NOMO-1 (cell line): ENCODE measurements around the gene VSIG10L2.

Source experiments
- DNase-seq, 2 experiments: peaks; one replicate each; lab custom pipeline; 2025; ENCODE audit not compliant: unreplicated experiment in 2 of 2; lab: John Stamatoyannopoulos, UW

The VSIG10L2 gene

DNA sequence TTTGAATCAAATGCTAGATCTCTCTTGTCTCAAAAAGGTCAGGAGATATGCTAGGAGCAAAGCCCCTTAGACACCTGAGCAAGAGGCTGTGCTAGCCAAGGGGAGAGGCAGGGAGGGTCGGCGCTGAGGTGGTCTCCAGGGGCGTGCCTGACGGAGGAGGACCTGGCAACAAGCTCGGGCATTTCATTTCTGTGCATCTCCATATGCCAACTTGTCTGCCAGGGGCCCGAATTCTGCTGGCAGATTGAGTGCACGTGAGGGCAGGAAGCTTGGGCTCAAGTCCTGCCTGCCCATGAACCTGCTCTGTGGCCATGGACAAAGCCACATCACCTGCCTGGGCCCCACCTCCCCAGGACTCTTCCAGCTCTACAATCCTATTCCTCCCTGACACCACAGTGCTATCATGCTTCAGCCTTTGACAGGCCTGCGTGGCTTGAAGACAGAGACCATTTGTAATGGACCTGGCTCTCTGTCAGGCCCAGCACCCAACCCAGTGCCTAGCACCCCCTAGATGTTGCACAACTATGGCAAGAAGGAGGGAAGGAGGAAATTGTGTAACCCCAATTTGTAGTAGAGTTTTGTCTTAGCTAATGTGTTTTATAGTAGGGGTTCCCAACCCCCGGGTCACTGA, 16.3 kb upstream of the VSIG10L2 start:
- no peak for DNase-seq

DNA sequence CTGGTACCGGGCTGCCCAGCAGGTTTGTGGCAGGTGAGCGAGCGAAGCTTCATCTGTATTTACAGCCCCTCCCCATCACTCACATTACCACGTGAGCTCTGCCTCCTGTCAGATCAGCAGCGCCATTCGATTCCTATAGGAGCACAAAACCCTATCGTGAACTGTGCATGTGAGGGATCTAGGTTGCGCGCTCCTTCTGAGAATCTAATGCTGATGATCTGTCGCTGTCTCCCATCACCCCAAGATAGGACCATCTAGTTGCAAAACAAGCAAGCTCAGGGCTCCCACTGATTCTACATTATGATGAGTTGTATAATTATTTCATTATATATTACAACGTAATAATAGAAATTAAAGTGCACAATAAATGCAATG, 15.8 kb upstream of the VSIG10L2 start:
- no peak for DNase-seq

DNA sequence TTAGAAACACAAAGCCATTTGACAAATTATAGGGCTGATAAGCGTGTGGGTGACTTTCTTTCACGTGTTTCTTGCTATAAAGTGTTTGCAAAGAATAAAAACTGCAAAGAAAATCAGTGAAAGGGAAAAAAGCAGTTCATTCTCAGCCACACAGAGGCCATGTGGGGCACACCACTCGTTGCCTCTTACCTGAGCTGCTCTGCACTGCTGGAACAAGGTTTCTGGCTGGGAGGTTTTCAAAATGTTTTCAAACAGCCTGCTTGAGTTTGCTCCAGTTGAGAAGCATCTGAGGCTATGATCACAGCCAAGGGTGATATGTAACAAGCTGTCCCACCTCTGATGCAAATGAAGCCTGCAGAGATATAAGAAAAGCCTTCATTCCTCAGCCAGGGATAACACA, 14.7 kb upstream of the VSIG10L2 start:
- DNase-seq, result no peak

DNA sequence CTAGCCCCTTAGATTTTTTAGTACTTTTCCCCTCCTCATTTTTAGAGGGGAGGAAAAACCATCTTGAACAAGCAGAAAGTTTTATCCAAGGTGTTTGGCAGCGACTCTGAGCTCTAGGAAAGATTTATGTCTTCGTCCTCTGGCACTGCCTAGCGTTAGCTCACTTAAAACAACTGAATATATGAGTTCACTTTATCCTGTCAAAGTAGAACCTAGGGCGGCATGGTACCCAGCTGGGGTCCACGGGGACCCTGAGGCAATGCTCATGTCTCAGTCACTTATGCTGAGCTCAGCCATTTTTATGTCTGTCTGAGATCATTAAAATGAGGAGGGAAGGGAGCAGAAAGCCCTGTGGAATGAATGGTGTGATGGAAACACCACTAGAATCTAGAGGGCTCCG, 14.2 kb upstream of the VSIG10L2 start:
- no peak for DNase-seq

DNA sequence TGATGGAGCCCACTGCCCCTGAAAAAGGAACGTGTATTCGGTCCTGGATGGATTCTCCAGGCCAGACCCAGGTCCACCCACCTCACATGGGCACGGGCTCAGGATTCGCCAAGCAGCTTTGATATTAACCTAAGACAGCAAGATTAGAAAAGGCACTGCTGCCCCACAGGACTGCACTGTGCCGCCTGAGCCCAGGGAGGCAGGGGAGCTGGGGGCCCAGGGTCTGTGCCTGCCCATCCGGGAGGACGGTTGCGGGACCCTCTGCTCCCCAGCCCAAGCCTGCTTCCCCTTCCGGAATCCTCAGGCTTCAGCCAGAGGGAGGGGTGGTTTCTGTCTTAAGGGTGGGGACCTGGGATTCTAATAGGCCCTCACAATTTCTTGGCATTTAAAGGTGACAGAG, 13.5 kb upstream of the VSIG10L2 start:
- no peak for DNase-seq

DNA sequence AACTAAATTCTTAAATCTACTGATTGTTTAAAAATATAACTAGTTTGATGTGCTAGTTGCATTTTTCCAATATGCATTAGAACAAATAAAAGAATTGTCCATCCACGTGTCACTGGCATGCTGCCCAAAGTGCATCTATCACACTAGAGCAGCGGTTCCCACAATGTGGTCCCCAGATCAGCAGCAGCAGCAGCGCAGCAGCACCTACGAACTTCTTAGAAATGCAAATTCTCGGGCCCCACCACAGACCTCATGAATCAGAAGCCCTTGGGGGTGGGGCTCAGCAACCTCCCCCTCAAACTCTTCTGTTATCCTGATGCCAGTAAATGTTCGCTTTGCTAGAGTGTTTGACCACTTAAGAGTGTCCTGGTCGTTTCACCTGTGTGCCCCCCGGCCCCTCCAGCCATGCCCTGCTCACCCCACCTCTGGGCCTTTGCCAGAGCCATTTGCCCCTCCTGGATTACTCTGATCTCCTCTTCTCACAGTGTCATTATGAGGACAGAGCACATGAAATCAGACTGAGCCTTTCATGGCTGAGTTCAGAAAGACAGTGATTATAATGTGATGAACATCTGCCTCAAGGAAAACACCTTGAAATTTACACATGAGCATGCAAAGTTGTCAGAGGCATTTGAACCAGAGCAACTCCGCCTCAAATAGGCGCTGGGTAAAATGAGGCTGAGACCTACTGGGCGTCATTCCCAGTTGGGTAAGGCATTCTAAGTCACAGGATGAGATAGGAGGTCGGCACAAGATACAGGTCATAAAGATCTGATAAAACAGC, 12.6 kb upstream of the VSIG10L2 start:
- DNase-seq, result no peak

DNA sequence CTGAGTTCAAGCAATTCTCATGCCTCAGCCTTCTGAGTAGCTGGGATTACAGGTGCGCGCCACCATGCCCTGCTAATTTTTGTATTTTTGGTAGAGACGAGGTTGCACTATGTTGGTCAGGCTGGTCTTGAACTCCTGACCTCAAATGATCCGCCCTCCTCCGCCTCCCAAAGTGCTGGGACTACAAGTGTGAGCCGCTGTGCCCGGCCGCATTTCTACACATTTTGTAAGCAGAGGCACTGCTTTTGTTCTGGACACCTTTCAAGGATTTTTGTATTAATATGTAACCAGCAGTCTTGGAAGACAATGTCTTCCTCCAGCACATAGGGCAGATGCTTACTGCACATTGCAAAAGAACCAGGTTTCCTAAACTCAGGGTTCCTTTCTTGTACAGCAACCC, 11.4 kb upstream of the VSIG10L2 start:
- no peak for DNase-seq

DNA sequence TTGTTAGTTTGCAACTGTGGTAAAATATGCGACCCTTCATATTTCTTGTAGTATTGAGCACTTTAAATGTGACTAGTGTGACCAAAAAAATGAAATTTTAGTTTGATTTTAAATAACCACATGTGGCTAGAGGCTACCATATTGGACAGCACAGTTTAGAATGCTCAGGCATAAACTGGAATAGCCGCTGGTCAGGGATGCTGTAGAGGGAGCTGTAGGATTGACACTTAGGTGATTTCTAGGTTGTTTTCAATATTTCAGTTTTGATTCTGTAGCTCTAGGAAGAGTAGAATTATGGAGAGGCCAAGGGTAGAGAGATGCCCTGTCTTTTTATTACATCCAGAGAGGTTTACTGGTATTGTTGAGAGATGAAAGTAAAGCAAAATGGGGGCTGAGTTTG, 10.8 kb upstream of the VSIG10L2 start:
- no peak for DNase-seq

DNA sequence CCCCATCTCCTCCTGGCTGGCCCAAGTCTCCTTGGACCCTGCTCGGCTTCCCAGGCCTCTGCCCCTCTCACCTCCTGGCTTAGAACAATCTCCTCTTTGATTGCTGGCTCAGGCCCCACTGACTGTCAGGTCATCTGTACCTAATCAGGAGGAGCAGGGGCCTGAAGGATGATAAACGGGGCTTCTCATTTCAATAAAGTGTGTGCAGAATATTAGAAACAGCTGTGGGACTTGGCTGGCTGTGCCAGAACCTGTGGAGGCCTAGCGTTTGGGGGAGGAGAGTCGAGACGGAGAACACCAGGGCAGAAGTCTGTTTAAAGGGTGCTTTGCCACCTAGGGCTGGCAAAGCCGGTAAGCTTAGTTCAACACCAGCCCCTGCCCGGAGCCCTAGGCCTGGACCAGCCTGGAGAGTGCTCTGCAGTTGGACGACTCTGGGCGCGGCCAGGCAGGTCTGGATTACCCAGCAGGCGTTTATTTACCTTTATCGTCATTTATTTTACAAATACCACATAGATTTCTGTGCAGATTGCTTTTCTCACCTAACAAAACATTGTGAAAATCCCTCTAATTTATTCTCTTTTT, 10.1 kb upstream of the VSIG10L2 start:
- no peak for DNase-seq

DNA sequence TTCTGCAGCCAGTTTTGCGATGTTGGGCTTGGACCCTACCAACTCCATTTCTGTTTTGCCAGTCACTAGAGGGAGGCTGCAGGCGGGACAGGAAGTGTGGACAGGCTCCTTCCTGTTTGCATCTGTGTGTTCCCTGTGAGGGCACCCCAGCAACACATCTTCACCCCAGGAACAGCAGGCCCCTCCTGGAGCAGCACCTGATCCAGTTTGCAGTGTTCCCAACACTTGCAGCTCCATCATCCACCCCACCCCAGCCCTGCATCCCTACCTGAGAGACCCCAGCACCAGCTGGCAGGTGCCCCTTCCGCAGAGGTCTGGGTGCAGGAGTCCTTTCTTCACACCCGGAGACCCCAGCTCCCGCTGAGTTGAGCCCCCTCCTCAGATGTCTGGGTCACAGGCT, 7.4 kb upstream of the VSIG10L2 start:
- no peak for DNase-seq

DNA sequence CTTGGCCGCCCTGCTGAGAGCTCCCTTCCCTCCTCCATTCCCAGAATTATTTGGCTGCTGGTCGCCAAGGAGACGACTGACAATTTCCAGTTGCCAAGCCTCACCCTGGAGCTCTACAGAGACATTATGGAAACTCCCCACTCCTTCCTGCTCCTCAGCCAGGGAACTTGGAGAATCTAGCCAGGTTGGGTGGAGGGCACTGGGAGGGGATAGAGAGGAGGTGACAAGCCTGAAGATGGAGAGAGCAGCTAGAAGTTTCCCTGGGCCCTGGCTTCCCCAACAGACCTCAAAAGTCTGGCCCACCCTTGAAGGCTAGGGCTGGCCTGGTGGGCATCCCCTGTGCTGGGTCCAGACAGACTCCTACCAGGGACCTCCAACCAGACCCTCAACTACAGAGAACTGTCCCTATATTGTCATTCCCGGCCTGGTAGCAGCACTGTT, 6.7 kb upstream of the VSIG10L2 start:
- DNase-seq, result no peak

DNA sequence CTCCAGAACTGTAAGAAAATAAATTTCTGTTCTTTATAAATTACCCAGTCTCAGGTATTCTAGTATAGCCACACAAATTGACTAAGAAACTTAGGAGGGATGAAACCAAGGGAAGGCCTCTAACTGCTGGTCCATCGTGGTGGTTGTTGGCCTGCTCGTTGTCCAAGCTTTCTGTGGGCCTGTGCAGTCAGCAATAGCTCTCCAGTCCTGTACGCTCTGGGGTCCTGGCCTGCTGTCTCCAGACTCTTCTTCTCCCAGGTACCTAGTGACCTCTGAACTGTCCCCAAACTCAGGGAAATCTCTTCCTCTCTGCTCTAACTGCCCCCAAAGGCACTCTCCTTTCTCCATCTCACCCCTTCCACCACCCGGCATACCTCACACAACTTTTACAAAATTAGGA, 5.7 kb upstream of the VSIG10L2 start:
- DNase-seq, result no peak

DNA sequence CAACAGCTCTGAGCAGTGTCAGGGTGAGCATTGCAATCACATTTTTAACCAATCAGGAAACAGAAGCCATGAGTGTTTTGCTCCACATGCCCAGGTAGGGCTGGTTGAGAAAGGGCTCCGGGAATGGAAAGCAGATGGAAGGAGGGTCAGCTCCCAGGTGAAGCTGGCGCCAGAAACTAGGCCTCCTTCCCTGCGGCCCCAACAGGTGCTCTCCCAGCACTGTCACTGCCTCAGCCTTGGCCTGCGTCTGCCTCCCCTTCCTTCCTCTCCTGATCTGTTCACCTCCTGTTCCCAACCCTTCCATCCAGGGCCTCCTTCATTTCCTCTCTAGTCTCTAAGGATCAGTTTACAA, 4.6 kb upstream of the VSIG10L2 start:
- DNase-seq, result no peak

DNA sequence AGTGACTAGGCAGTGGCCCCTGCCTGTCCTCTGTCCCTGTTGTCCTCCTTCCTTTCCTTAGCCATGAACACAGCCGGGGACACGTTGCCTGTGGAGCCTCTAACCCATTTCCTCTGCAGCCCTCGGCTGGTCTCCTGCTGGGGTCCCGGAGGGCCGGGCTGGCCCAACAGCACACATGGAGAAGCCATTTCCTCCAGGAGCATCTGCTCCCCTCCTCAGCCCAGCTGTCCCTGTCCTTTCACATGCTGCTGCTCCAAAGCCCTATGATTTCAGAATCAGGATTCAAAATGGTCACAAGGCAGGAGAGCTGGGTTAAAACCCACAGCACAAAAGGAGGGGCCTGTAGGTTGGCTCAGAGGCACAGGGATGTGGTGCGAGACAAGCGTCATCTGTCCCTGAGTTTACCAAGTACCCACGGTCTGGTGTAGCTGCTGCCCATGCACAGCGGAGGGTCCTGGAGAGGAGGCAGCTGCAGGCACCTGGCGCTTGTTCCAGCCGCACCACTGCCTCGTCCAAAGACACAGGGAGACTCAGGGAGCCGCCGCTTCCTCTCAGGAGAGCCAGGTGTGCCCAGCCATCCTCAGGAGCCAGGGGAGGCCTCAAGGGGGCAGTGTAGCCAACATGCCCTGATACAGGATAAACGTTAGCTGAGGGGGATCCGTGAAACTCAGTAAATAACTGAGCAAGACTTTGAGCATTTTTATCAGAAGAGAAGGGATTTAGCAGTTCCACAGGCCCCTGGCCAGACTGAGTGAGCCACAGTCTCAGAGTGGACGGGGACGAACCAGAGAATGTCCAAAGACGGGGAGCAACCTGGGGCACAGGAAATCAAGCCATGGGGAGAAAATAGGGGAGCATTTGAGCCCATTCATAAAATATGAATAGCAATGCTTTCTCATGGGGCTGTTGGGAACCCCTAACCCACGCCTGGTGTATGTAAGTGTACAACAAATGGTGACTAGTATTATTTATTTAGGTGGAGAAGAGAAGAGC, 3.9 kb upstream of the VSIG10L2 start:
- peak in 1 of 2 experiments; percentile 9 for DNase-seq

DNA sequence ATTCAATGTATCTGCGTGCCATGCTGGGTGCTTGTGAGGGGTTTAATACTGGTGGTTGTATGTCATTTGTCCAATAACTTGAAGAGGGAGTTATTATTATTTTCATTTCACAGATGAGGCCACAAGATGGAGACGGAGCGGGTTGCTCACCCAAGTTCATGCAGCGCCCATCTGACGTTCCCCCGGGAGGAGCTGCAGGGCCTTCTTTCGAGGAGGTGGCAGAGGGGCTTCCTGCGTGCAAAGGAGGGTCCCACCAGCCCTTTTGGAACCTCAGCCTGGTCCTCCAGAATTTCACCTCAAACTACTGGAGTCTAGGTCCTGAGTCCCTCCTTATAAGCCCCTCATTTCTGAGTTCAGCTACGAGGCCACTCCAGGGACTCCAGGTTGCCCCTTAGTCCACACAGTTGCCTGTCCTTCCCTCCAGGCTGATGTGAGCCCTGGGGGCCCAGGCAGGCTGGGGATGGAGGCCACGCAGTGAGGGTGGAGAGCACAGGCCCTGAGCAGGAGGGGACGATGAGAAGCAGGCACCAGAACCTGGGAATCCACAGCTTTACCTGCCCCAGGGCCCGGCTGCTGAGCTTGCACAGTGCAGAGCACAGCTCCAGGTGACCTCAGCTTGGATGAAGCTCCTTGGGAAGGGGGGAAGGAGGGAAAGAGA, 2.9 kb upstream of the VSIG10L2 start:
- DNase-seq, result no peak

DNA sequence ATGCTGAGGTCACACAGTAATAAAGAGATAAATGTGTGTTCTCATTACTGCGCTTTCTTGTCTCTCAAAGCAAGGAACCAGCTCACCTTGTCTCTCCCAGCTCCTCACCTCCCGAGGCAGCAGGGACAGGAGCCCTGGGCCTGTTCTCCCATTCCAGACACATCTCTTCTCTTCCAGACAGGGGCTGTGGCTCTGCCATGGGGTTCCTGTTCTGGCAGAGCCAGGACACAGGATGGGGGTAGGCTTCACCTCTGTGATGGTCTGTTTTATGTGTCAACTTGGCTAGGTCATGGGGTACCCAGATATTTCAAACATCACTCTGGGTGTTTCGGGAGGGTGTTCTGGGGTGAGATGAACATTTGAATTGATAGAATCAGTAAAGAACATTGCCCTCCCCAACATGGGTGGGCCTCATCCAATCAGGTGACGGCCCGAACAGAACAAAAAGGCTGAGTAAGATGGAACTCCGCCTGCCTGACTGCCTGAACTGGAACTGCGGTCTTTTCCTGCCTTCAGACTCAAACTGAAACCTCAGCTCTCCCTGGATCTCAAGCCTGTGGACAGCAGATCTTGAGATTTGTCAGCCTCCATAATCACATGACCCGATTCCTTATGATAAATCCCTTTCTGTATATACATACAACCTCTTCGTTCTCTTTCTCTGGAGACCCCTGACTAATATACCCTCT, 2.0 kb upstream of the VSIG10L2 start:
- DNase-seq, result no peak

DNA sequence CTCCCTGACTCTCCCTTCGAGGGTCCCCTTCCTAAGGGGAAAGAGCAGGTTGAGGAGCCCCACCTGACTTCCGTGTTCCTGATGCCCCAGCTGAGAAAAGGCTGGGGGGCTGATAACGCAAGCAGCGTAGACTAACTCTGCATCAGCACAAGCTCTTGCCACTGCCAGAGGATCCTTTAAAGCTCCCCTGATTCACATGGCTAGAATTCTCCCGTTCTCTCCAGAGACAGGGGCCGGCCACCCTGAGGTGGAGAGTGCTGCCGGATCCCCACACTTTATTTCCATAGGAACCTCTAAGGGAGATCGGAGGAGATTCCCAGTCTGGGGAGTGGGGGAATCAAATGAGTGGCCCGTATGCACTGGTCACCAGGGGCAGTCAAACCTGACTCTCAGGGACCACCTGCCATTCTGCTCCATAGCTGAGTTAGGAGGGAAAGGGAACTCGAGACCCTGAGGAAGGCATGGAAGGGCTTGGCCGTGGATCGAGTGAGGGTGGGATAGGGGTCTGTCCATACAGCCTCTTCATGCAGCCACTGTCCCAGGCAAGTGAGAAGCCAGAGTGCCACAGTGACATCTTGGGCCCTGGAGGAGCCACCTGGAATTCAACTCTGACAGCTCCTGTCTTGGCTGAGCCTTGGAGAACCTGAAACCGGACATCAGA, 1.4 kb upstream of the VSIG10L2 start:
- DNase-seq, result no peak

DNA sequence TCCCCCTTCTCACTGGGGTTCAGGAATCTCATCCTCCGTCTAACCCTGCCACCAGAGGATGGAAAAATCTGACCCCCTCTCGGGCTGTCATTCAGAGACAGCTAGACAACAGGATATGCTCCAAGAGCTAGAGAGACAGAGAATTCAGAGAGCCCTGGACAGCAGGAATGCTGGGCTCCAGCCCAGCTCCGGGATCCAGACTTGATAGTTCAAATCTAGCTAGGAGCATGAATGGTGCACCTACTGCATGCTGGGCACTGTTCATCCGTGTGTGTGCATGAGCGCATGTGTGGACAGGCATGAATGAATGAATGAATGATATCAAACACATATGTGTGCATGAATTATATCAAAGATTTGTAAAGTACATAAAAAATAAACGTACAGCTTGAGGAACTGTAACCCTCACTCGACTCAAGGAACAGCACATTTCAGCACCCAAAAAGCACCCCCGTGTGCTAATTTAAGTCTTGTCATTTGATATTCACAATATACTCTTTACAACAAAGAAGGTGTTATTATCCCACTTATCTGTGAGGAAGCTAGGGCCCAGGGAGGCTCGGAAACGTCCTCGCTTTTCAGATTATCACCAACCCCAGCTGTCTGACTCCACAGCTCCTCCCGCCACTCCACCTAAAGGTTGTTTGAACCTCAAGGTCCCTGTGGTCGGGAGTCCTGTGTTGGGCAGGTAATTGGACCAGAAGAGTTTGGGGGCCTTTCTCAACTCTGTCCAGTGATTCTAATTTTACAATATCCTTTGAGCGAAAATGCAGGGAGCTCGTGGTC, 640 bp upstream of the VSIG10L2 start:
- no peak for DNase-seq
